SK-N-MC (cell line): ENCODE results near the gene FCF1.
A peak's percentile ranks its signal among the peaks of the same experiment; 100 is the strongest.

ENCODE experiments used
- DNase-seq: peaks from one replicate; pipeline ENCODE4 v3.0.0-alpha.2; 2011; ENCODE audit warnings: low read depth, low spot score
- H3K27ac ChIP-seq: fragments of 200-600 bp; sonication (generic); 2 replicates; pipeline ENCODE4 v1.5.1; 2016; ENCODE audit warnings: mixed run types
- H3K36me3 ChIP-seq: fragments of 200-600 bp; sonication (generic); 2 replicates; pipeline ENCODE4 v1.6.1; 2017; ENCODE audit warnings: antibody characterized with exemption, low read length, mixed read lengths; ENCODE audit not compliant: insufficient read depth
- H3K4me3 ChIP-seq: fragments of 200-600 bp; sonication (generic); 2 replicates; pipeline ENCODE4 v1.5.1; 2016
- H3K9ac ChIP-seq: fragments of 200-600 bp; sonication (generic); 2 replicates; pipeline ENCODE4 v1.8.0; 2017; ENCODE audit warnings: mixed run types, mixed read lengths; ENCODE audit not compliant: insufficient read length
- H3K9me3 ChIP-seq: fragments of 200-600 bp; sonication (generic); 2 replicates; pipeline ENCODE4 v1.6.1; 2017; ENCODE audit warnings: low read depth, mild to moderate bottlenecking, antibody characterized with exemption, low read length, moderate library complexity, mixed read lengths
- EZH2 ChIP-seq: fragments of 200-600 bp; sonication (generic); IDR thresholded peaks from one replicate; pipeline ENCODE4 v1.6.1; 2017; ENCODE audit warnings: antibody characterized with exemption
- FOXP2 ChIP-seq: optimal IDR thresholded peaks from 2 replicates; pipeline ENCODE3; 2011; ENCODE audit warnings: mild to moderate bottlenecking, moderate library complexity; ENCODE audit not compliant: insufficient read depth; ENCODE audit errors: extremely low read length, control extremely low read depth
- POLR2AphosphoS5 ChIP-seq: IDR thresholded peaks from 2 replicates; pipeline ENCODE4 v1.6.1; 2012; ENCODE audit warnings: mild to moderate bottlenecking, low read depth, low read length, borderline replicate concordance

FCF1 gene

DNA sequence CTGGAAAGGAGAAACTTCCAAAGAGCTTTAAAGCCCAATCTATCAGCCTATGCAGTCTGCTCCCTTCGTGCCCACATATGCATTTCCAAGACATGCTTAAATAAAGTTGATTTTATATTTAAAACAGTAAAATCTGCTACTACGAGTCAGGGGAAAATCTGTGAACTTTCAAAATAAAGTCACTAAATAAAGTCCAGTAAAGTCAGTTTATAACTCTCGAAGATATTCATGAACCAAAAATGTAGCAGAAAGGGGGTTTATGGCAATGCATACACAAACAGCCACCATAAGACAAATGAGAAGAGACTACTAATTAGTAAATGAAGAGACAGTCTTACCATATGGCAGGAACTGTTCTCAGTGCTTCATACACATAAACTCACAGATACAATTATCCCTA lies 19.8 kb upstream of the FCF1 start:
- H3K9ac ChIP-seq: no peak overlapping the region
- no peak overlapping the region for H3K4me3 ChIP-seq
- no peak overlapping the region for H3K27ac ChIP-seq
- no peak for TF ChIP-seq FOXP2
- TF ChIP-seq EZH2: no peak
- TF ChIP-seq POLR2AphosphoS5: no peak
- no peak for DNase-seq
- peaks cover 29% of the 10 kb centered on the region for H3K36me3 ChIP-seq
- H3K9me3 ChIP-seq: no peaks in the 10 kb centered on the region

- Histone ChIP-seq H3K9ac (no peak overlapping the region), H3K36me3 (peaks cover 21% of the 10 kb centered on the region), H3K27ac (no peak overlapping the region), H3K4me3 (no peak overlapping the region), H3K9me3 (no peaks in the 10 kb centered on the region)
- DNase-seq: no peak
- TF ChIP-seq POLR2AphosphoS5 (no peak), FOXP2 (no peak), EZH2 (no peak)
Measured at GRCh38 chr14:74695406-74695805, 17.5 kb upstream of the FCF1 start.

GRCh38 chr14:74697011-74697410 lies 15.9 kb upstream of the FCF1 start:
- no peak for TF ChIP-seq POLR2AphosphoS5
- no peak for TF ChIP-seq EZH2
- no peak for TF ChIP-seq FOXP2
- H3K4me3 ChIP-seq: no peak overlapping the region
- no peaks in the 10 kb centered on the region for H3K9me3 ChIP-seq
- no peak for DNase-seq
- H3K9ac ChIP-seq: no peak overlapping the region
- H3K36me3 ChIP-seq: peaks cover 10% of the 10 kb centered on the region; the same call in 1 of the 2 replicates
- H3K27ac ChIP-seq: no peak overlapping the region

GRCh38 chr14:74697543-74697942 lies 15.4 kb upstream of the FCF1 start:
- no peak overlapping the region for H3K27ac ChIP-seq

DNA sequence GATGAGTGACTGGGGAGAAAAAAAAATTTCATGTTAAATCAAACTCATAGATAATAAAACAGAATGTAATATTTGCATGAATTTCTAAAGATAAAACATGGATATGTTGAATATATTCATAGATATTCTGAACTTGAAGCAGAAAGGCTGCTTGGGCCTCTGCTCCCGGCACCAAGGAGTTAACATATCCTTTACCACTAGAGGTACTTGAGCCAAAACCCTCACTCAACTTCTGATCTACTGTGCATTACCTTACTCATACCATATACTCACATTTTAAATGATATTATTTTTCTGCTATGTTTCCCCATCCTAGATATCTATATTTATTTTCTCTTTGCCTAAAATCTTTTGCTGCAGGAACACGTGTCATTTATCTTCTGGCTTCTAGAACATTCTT lies 15.0 kb upstream of the FCF1 start:
- Histone ChIP-seq H3K27ac (no peak overlapping the region), H3K9me3 (no peaks in the 10 kb centered on the region), H3K36me3 (peaks cover 8% of the 10 kb centered on the region; the same call in 1 of the 2 replicates), H3K9ac (no peak overlapping the region), H3K4me3 (no peak overlapping the region)
- no peak for DNase-seq
- TF ChIP-seq POLR2AphosphoS5: no peak

More at GRCh38 chr14:74697543-74697942, 15.4 kb upstream of the FCF1 start:
- Histone ChIP-seq H3K36me3 (peaks cover 8% of the 10 kb centered on the region; the same call in 1 of the 2 replicates), H3K9ac (no peak overlapping the region), H3K4me3 (no peak overlapping the region), H3K9me3 (no peaks in the 10 kb centered on the region)
- no peak for TF ChIP-seq FOXP2
- DNase-seq: no peak

- Histone ChIP-seq H3K27ac (no peak overlapping the region), H3K9me3 (no peaks in the 10 kb centered on the region), H3K4me3 (no peak overlapping the region), H3K9ac (no peak overlapping the region), H3K36me3 (peaks cover 8% of the 10 kb centered on the region; the same call in 1 of the 2 replicates)
- no peak for DNase-seq
- no peak for TF ChIP-seq FOXP2
- TF ChIP-seq EZH2: no peak
- no peak for TF ChIP-seq POLR2AphosphoS5
Measured at GRCh38 chr14:74698465-74698864, 14.5 kb upstream of the FCF1 start.

DNA sequence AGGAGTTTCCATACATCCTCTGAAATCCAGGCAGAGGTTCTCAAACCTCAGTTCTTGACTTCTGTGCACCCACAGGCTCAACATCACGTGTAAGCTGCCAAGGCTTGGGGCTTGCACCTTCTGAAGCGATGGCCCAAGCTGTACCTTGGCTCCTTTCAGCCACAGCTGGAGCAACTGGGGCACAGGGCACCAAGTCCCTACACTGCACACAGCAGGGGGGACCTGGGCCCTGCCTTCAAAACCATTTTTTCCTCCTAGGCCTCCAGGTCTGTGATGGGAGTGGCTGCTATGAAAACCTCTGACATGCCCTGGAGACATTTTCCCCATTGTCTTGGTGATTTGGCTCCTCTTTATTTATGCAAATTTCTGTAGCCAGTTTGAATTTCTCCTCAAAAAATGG lies 10.7 kb upstream of the FCF1 start:
- TF ChIP-seq FOXP2 (no peak), EZH2 (no peak), POLR2AphosphoS5 (no peak)
- H3K9ac ChIP-seq: no peak overlapping the region
- no peak overlapping the region for H3K4me3 ChIP-seq
- no peak for DNase-seq
- H3K36me3 ChIP-seq: peaks cover 8% of the 10 kb centered on the region; the same call in 1 of the 2 replicates
- no peaks in the 10 kb centered on the region for H3K9me3 ChIP-seq
- no peak overlapping the region for H3K27ac ChIP-seq

- Histone ChIP-seq H3K9me3 (no peaks in the 10 kb centered on the region), H3K36me3 (peaks cover 2% of the 10 kb centered on the region; the same call in 1 of the 2 replicates), H3K4me3 (no peak overlapping the region), H3K9ac (no peak overlapping the region), H3K27ac (no peak overlapping the region)
- DNase-seq: no peak
- no peak for TF ChIP-seq FOXP2
- TF ChIP-seq POLR2AphosphoS5: no peak
- TF ChIP-seq EZH2: no peak
Measured at GRCh38 chr14:74703043-74703442, 9.9 kb upstream of the FCF1 start.

GRCh38 chr14:74704656-74705055 lies 8.3 kb upstream of the FCF1 start:
- TF ChIP-seq POLR2AphosphoS5 (no peak), EZH2 (no peak), FOXP2 (no peak)
- Histone ChIP-seq H3K9ac (no peak overlapping the region), H3K9me3 (no peaks in the 10 kb centered on the region), H3K36me3 (no peaks in the 10 kb centered on the region; the same call in 1 of the 2 replicates), H3K27ac (0 out of 2 replicates have a peak overlapping the region, but pooled peaks have one; percentile 15), H3K4me3 (no peak overlapping the region)
- no peak for DNase-seq
